OCI-LY3 (cell line): ENCODE data around the gene RBM33.

Source experiments
- EZH2phosphoT487 ChIP-seq: fragments of 200-600 bp; shearing (Covaris generic); IDR thresholded peaks from 2 replicates; pipeline ENCODE4 v1.6.1; 2018; ENCODE audit warnings: antibody characterized with exemption, mixed run types, low read depth
- TF ChIP-seq, protein P1 (sequence below): fragments of 200-600, 300-600 bp; sonication (generic); IDR thresholded peaks from 2 replicates; pipeline ENCODE4 v1.5.1; 2014; ENCODE audit warnings: antibody characterized with exemption, low read length, low read depth

DNA sequence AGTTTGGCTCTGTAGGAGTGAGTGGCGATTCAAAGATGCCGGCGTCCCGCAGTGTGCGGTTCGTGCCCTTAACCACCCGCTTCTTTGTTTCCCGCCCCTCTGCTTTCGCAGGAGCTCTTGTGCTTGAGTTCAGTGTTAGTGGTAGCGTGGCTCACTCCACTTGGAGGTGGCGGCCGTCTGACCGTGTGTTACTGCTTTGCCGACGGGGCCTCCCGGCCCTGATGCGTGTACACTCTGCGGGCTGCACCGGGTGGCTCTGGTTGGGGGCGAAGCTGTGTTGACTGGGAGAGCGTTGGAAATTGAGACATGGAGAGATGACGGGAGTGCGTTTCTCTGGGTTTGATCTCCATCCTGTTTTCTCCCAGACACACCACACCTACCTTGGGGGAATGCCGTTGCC, 136.4 kb downstream of the RBM33 start:
- TF ChIP-seq, protein P1, sequence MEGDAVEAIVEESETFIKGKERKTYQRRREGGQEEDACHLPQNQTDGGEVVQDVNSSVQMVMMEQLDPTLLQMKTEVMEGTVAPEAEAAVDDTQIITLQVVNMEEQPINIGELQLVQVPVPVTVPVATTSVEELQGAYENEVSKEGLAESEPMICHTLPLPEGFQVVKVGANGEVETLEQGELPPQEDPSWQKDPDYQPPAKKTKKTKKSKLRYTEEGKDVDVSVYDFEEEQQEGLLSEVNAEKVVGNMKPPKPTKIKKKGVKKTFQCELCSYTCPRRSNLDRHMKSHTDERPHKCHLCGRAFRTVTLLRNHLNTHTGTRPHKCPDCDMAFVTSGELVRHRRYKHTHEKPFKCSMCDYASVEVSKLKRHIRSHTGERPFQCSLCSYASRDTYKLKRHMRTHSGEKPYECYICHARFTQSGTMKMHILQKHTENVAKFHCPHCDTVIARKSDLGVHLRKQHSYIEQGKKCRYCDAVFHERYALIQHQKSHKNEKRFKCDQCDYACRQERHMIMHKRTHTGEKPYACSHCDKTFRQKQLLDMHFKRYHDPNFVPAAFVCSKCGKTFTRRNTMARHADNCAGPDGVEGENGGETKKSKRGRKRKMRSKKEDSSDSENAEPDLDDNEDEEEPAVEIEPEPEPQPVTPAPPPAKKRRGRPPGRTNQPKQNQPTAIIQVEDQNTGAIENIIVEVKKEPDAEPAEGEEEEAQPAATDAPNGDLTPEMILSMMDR: no peak
- no peak for TF ChIP-seq EZH2phosphoT487
